GM12892 (cell line): ENCODE results near the gene CAMK2G.

Experiments used
- DNase-seq: peaks from one replicate; pipeline ENCODE4 v3.0.0; 2011; ENCODE audit not compliant: insufficient read length
- FAIRE-seq: peaks from 2 replicates; lab custom pipeline; 2011; peaks lifted over from hg19 to GRCh38; lab: Jason Lieb, UNC
- POLR2A ChIP-seq: IDR thresholded peaks from 2 replicates; pipeline ENCODE4 v1.6.1; 2011; ENCODE audit warnings: low read depth, low read length, control low read depth
- POLR2AphosphoS5 ChIP-seq: IDR thresholded peaks from 2 replicates; pipeline ENCODE4 v1.6.1; 2011; ENCODE audit warnings: low read depth, low read length, control low read depth
- TAF1 ChIP-seq: IDR thresholded peaks from 2 replicates; pipeline ENCODE4 v1.6.1; 2011; ENCODE audit warnings: low read depth, mild to moderate bottlenecking, control low read depth, low read length, borderline replicate concordance

The CAMK2G gene

GRCh38 chr10:73887294-73888039 is 13.1 kb upstream of the CAMK2G start:
- DNase-seq (no peak), FAIRE-seq (no peak)
- no peak for TF ChIP-seq POLR2AphosphoS5
- no peak for TF ChIP-seq POLR2A
- no peak for TF ChIP-seq TAF1

GRCh38 chr10:73886661-73887293 is 12.4 kb upstream of the CAMK2G start:
- TF ChIP-seq POLR2A (no peak), POLR2AphosphoS5 (no peak), TAF1 (no peak)
- DNase-seq (no peak), FAIRE-seq (no peak)

GRCh38 chr10:73886085-73886529 is 11.8 kb upstream of the CAMK2G start:
- TF ChIP-seq POLR2A (no peak), POLR2AphosphoS5 (no peak), TAF1 (no peak)
- DNase-seq = peak; percentile 69
- no peak for FAIRE-seq

- DNase-seq (no peak), FAIRE-seq (no peak)
Observed at GRCh38 chr10:73884017-73884416, 9.7 kb upstream of the CAMK2G start.

GRCh38 chr10:73881221-73881919 is 7.0 kb upstream of the CAMK2G start:
- no peak for TF ChIP-seq TAF1
- TF ChIP-seq POLR2AphosphoS5 = no peak
- no peak for TF ChIP-seq POLR2A

More at GRCh38 chr10:73884017-73884416, 9.7 kb upstream of the CAMK2G start:
- no peak for TF ChIP-seq TAF1
- no peak for TF ChIP-seq POLR2A
- TF ChIP-seq POLR2AphosphoS5 = no peak

GRCh38 chr10:73879296-73880173 is 5.2 kb upstream of the CAMK2G start:
- DNase-seq (peak; percentile 63), FAIRE-seq (peak; percentile 96)
- TF ChIP-seq POLR2AphosphoS5 (no peak), POLR2A (no peak), TAF1 (no peak)

More at GRCh38 chr10:73881221-73881919, 7.0 kb upstream of the CAMK2G start:
- no peak for FAIRE-seq
- no peak for DNase-seq

GRCh38 chr10:73878365-73878764 is 4.0 kb upstream of the CAMK2G start:
- no peak for TF ChIP-seq POLR2AphosphoS5
- TF ChIP-seq TAF1 = no peak
- TF ChIP-seq POLR2A = no peak
- DNase-seq (no peak), FAIRE-seq (no peak)

- FAIRE-seq (no peak), DNase-seq (no peak)
- TF ChIP-seq TAF1 = no peak
- TF ChIP-seq POLR2A = no peak
- TF ChIP-seq POLR2AphosphoS5 = no peak
Observed at GRCh38 chr10:73877533-73878160, 3.3 kb upstream of the CAMK2G start.

- no peak for TF ChIP-seq POLR2A
- TF ChIP-seq POLR2AphosphoS5 = no peak
- TF ChIP-seq TAF1 = no peak
- FAIRE-seq (no peak), DNase-seq (no peak)
Observed at GRCh38 chr10:73876971-73877370, 2.6 kb upstream of the CAMK2G start.

- TF ChIP-seq POLR2A = no peak
- DNase-seq = no peak
- FAIRE-seq = no peak
Observed at GRCh38 chr10:73876566-73876965, 2.2 kb upstream of the CAMK2G start.

- TF ChIP-seq POLR2AphosphoS5 = no peak
- no peak for FAIRE-seq
- no peak for DNase-seq
Observed at GRCh38 chr10:73876157-73876556, 1.8 kb upstream of the CAMK2G start.
